GM19455 (cell line): Measurements from ENCODE around the gene TUNAR.
"Not testable (repeated sequence)": the region's sequence is repeated elsewhere in the genome, so short reads cannot be mapped to it uniquely, and the experiment has no call there.

Source experiments
- ATAC-seq: cut with Tn5 transposase; IDR thresholded peaks from one replicate; pipeline ENCODE4 v1.9.1; 2021; ENCODE audit not compliant: unreplicated experiment

The TUNAR gene

GRCh38 chr14:95968048-95968447 is 91.4 kb downstream of the TUNAR start:
- not testable (repeated sequence) for ATAC-seq
